DND-41 (cell line): ENCODE results near the gene FGFR2.

Experiments
- EZH2 ChIP-seq: IDR thresholded peaks from 3 replicates; pipeline ENCODE4 v1.6.1; 2012; ENCODE audit warnings: borderline replicate concordance, low read depth, mild to moderate bottlenecking, moderate library complexity, low read length, inconsistent platforms; ENCODE audit not compliant: severe bottlenecking
- TF ChIP-seq, protein P1 (sequence below): IDR thresholded peaks from 2 replicates; pipeline ENCODE4 v1.5.1; 2012; ENCODE audit warnings: borderline replicate concordance, low read length, moderate library complexity, mild to moderate bottlenecking; ENCODE audit not compliant: poor library complexity, severe bottlenecking; ENCODE audit errors: extremely low read depth

DNA sequence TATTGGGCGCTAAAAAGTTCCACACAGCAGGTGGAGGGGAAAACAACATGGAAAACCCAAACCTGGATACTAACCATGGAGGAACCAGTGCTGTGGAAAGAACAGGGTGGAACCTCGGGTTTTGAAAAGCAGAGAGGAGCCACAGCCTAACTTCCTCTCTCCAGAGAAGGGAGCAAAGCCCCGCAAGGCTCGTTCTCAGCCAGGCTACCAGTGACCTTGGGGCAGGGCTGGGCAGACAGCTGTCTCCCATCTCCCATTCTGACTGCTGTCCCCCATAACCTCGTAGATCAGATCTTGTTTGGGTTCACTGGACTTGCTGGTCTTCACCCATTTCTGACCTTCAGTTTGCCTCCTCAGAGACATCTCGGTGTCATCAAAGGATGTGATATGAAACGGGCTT, 47.5 kb upstream of the FGFR2 start:
- TF ChIP-seq, protein P1, sequence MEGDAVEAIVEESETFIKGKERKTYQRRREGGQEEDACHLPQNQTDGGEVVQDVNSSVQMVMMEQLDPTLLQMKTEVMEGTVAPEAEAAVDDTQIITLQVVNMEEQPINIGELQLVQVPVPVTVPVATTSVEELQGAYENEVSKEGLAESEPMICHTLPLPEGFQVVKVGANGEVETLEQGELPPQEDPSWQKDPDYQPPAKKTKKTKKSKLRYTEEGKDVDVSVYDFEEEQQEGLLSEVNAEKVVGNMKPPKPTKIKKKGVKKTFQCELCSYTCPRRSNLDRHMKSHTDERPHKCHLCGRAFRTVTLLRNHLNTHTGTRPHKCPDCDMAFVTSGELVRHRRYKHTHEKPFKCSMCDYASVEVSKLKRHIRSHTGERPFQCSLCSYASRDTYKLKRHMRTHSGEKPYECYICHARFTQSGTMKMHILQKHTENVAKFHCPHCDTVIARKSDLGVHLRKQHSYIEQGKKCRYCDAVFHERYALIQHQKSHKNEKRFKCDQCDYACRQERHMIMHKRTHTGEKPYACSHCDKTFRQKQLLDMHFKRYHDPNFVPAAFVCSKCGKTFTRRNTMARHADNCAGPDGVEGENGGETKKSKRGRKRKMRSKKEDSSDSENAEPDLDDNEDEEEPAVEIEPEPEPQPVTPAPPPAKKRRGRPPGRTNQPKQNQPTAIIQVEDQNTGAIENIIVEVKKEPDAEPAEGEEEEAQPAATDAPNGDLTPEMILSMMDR, result no peak
- TF ChIP-seq EZH2, result no peak
